ENCODE data around the gene NUP88.

- TF ChIP-seq, protein P1, sequence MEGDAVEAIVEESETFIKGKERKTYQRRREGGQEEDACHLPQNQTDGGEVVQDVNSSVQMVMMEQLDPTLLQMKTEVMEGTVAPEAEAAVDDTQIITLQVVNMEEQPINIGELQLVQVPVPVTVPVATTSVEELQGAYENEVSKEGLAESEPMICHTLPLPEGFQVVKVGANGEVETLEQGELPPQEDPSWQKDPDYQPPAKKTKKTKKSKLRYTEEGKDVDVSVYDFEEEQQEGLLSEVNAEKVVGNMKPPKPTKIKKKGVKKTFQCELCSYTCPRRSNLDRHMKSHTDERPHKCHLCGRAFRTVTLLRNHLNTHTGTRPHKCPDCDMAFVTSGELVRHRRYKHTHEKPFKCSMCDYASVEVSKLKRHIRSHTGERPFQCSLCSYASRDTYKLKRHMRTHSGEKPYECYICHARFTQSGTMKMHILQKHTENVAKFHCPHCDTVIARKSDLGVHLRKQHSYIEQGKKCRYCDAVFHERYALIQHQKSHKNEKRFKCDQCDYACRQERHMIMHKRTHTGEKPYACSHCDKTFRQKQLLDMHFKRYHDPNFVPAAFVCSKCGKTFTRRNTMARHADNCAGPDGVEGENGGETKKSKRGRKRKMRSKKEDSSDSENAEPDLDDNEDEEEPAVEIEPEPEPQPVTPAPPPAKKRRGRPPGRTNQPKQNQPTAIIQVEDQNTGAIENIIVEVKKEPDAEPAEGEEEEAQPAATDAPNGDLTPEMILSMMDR (IDR thresholded peaks at IDR 0.05), result no peak
- no peak for TF ChIP-seq POLR2AphosphoS5 (IDR thresholded peaks at IDR 0.05; ENCODE audit: low read depth, low read length)
- TF ChIP-seq, protein P2, sequence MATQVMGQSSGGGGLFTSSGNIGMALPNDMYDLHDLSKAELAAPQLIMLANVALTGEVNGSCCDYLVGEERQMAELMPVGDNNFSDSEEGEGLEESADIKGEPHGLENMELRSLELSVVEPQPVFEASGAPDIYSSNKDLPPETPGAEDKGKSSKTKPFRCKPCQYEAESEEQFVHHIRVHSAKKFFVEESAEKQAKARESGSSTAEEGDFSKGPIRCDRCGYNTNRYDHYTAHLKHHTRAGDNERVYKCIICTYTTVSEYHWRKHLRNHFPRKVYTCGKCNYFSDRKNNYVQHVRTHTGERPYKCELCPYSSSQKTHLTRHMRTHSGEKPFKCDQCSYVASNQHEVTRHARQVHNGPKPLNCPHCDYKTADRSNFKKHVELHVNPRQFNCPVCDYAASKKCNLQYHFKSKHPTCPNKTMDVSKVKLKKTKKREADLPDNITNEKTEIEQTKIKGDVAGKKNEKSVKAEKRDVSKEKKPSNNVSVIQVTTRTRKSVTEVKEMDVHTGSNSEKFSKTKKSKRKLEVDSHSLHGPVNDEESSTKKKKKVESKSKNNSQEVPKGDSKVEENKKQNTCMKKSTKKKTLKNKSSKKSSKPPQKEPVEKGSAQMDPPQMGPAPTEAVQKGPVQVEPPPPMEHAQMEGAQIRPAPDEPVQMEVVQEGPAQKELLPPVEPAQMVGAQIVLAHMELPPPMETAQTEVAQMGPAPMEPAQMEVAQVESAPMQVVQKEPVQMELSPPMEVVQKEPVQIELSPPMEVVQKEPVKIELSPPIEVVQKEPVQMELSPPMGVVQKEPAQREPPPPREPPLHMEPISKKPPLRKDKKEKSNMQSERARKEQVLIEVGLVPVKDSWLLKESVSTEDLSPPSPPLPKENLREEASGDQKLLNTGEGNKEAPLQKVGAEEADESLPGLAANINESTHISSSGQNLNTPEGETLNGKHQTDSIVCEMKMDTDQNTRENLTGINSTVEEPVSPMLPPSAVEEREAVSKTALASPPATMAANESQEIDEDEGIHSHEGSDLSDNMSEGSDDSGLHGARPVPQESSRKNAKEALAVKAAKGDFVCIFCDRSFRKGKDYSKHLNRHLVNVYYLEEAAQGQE (IDR thresholded peaks at IDR 0.05; ENCODE audit: insufficient read depth in 1 of 2, low read depth in 2 of 2, low read length in 1 of 2), result no peak
- no peak for TF ChIP-seq TCF7L2 (IDR thresholded peaks at IDR 0.05; ENCODE audit: low read depth, low read length)
These were observed 55.3 kb downstream of the NUP88 start for GRCh38 chr17:5364156-5364555.

Data from Panc1 (cell line).